ENCODE measurements around the gene SLC25A25.

DNA sequence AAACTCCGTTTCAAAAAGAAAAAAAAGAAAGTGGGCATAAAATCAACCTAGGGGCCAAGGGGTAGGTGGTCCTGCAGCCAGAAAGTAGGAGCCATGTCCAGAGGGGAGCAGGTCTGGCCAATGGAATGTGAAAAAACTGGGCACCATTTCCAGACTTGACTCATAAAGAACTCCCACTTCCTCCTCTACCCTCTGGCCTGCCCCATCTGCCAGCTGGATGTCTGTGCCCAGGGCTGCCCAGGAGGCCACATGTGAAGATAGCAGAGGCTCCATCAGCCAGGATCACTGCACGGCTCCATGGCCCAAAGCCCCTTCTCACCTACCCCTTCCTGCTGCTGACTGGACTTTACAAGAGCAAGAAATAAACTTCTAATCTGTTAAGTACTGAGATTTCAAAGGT lies 45.1 kb upstream of the SLC25A25 start:
- TF ChIP-seq, protein P1, sequence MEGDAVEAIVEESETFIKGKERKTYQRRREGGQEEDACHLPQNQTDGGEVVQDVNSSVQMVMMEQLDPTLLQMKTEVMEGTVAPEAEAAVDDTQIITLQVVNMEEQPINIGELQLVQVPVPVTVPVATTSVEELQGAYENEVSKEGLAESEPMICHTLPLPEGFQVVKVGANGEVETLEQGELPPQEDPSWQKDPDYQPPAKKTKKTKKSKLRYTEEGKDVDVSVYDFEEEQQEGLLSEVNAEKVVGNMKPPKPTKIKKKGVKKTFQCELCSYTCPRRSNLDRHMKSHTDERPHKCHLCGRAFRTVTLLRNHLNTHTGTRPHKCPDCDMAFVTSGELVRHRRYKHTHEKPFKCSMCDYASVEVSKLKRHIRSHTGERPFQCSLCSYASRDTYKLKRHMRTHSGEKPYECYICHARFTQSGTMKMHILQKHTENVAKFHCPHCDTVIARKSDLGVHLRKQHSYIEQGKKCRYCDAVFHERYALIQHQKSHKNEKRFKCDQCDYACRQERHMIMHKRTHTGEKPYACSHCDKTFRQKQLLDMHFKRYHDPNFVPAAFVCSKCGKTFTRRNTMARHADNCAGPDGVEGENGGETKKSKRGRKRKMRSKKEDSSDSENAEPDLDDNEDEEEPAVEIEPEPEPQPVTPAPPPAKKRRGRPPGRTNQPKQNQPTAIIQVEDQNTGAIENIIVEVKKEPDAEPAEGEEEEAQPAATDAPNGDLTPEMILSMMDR (IDR thresholded peaks at IDR 0.05), result no peak
- TF ChIP-seq POLR2A (IDR thresholded peaks at IDR 0.05), result no peak
